HEK293 (cell line): ENCODE data around the gene IL12A.

Experiments
- CTCF ChIA-PET: fragments of 350-600 bp; formaldehyde crosslinking; extraction: SDS; loops from one replicate; lab custom pipeline; 2021; ENCODE audit warnings: antibody characterized with exemption; lab: Yijun Ruan, JAX
- POLR2A ChIA-PET: fragments of 300-600 bp; formaldehyde crosslinking; extraction: SDS; loops from one replicate; lab custom pipeline; 2020; ENCODE audit warnings: antibody characterized with exemption, inconsistent platforms; lab: Yijun Ruan, JAX
- H3K27ac ChIP-seq: fragments of 200-500 bp; sonication (Bioruptor generic); 2 replicates; pipeline ENCODE4 v1.5.1; 2014; ENCODE audit warnings: low read depth, low read length, control low read depth, inconsistent platforms; ENCODE audit errors: extremely low read depth
- H3K36me3 ChIP-seq, 2 experiments: fragments of 200-500 bp in 1 of 2; sonication (Bioruptor generic) in 1 of 2; 1 replicate in 1 of 2; 2 replicates in 1 of 2; pipeline ENCODE4 v1.5.1; 2014 to 2017; ENCODE audit warnings: inconsistent platforms in 2 of 2, low read length in 2 of 2; ENCODE audit not compliant: control insufficient read depth in 2 of 2, insufficient read depth in 1 of 2
- H3K4me1 ChIP-seq: fragments of 200-500 bp; sonication (Bioruptor generic); 2 replicates; pipeline ENCODE4 v1.5.1; 2014; ENCODE audit warnings: mild to moderate bottlenecking, low read length, inconsistent platforms; ENCODE audit not compliant: control insufficient read depth, insufficient read depth
- H3K4me3 ChIP-seq: 2 replicates; pipeline ENCODE4 v1.5.1; 2011; ENCODE audit warnings: low read depth, mild to moderate bottlenecking, control low read depth, low read length, moderate library complexity
- H3K9me3 ChIP-seq: fragments of 200-500 bp; sonication (Bioruptor generic); 2 replicates; pipeline ENCODE4 v1.5.1; 2014; ENCODE audit warnings: low read depth, low read length, inconsistent platforms; ENCODE audit not compliant: control insufficient read depth, insufficient read depth
- GLIS1 ChIP-seq: fragments of 450-650 bp; formaldehyde crosslinking; IDR thresholded peaks from 2 replicates; pipeline ENCODE4 v1.5.1; 2016; ENCODE audit warnings: missing biosample characterization, missing genetic modification characterization
- IKZF3 ChIP-seq: fragments of 450-650 bp; IDR thresholded peaks from 2 replicates; pipeline ENCODE4 v1.5.0; 2018; ENCODE audit warnings: missing biosample characterization, mild to moderate bottlenecking, missing genetic modification characterization, moderate library complexity
- KLF10 ChIP-seq: fragments of 450-650 bp; IDR thresholded peaks from 2 replicates; pipeline ENCODE4 v1.5.1; 2018; ENCODE audit warnings: missing biosample characterization, mild to moderate bottlenecking, missing genetic modification characterization
- KLF7 ChIP-seq: fragments of 450-650 bp; formaldehyde crosslinking; IDR thresholded peaks from 2 replicates; pipeline ENCODE4 v1.5.1; 2016; ENCODE audit warnings: missing biosample characterization, missing genetic modification characterization, borderline replicate concordance
- OSR2 ChIP-seq: fragments of 450-650 bp; formaldehyde crosslinking; IDR thresholded peaks from 2 replicates; pipeline ENCODE4 v1.5.1; 2016; ENCODE audit warnings: missing biosample characterization, missing genetic modification characterization
- RBAK ChIP-seq: fragments of 450-650 bp; formaldehyde crosslinking; IDR thresholded peaks from 2 replicates; pipeline ENCODE4 v1.5.1; 2016; ENCODE audit warnings: missing biosample characterization, missing genetic modification characterization
- REPIN1 ChIP-seq: fragments of 450-650 bp; formaldehyde crosslinking; IDR thresholded peaks from 2 replicates; pipeline ENCODE4 v1.5.1; 2017; ENCODE audit warnings: missing biosample characterization, missing genetic modification characterization, low read depth
- SETDB1 ChIP-seq: IDR thresholded peaks from one replicate; pipeline ENCODE4 v1.6.1; 2017; ENCODE audit warnings: mild to moderate bottlenecking, low read length, moderate library complexity, mixed read lengths; ENCODE audit not compliant: insufficient read length
- ZBTB10 ChIP-seq: fragments of 450-650 bp; formaldehyde crosslinking; IDR thresholded peaks from 2 replicates; pipeline ENCODE4 v1.5.1; 2016; ENCODE audit warnings: missing biosample characterization, missing genetic modification characterization
- ZBTB17 ChIP-seq: fragments of 450-650 bp; formaldehyde crosslinking; IDR thresholded peaks from 2 replicates; pipeline ENCODE4 v1.5.1; 2016; ENCODE audit warnings: missing biosample characterization, missing genetic modification characterization
- ZBTB26 ChIP-seq: fragments of 450-650 bp; formaldehyde crosslinking; optimal IDR thresholded peaks from 2 replicates; pipeline ENCODE3; 2016; ENCODE audit warnings: missing biosample characterization, mild to moderate bottlenecking, missing genetic modification characterization
- ZBTB48 ChIP-seq: fragments of 450-650 bp; formaldehyde crosslinking; IDR thresholded peaks from 2 replicates; pipeline ENCODE4 v1.5.1; 2016; ENCODE audit warnings: missing biosample characterization, missing genetic modification characterization
- ZNF138 ChIP-seq: fragments of 450-650 bp; formaldehyde crosslinking; IDR thresholded peaks from 2 replicates; pipeline ENCODE4 v1.5.1; 2016; ENCODE audit warnings: missing biosample characterization, missing genetic modification characterization, borderline replicate concordance
- ZNF24 ChIP-seq: fragments of 450-650 bp; formaldehyde crosslinking; IDR thresholded peaks from 2 replicates; pipeline ENCODE4 v1.5.1; 2016; ENCODE audit warnings: missing biosample characterization, missing genetic modification characterization
- ZNF266 ChIP-seq: fragments of 450-650 bp; formaldehyde crosslinking; IDR thresholded peaks from 2 replicates; pipeline ENCODE4 v1.5.1; 2016; ENCODE audit warnings: missing biosample characterization, missing genetic modification characterization, low read depth
- ZNF366 ChIP-seq: fragments of 450-650 bp; formaldehyde crosslinking; conservative IDR thresholded peaks from 2 replicates; pipeline ENCODE4 v1.5.1; 2016; ENCODE audit warnings: missing biosample characterization, missing genetic modification characterization
- ZNF510 ChIP-seq: fragments of 450-650 bp; formaldehyde crosslinking; IDR thresholded peaks from 2 replicates; pipeline ENCODE4 v1.5.1; 2018; ENCODE audit warnings: mild to moderate bottlenecking, missing genetic modification characterization, missing biosample characterization; ENCODE audit not compliant: insufficient replicate concordance
- ZNF530 ChIP-seq: fragments of 450-650 bp; formaldehyde crosslinking; IDR thresholded peaks from 2 replicates; pipeline ENCODE4 v1.5.1; 2016; ENCODE audit warnings: low read depth, missing biosample characterization, missing genetic modification characterization
- ZNF624 ChIP-seq: fragments of 450-650 bp; formaldehyde crosslinking; IDR thresholded peaks from 2 replicates; pipeline ENCODE4 v1.5.1; 2017; ENCODE audit warnings: missing biosample characterization, missing genetic modification characterization
- ZNF701 ChIP-seq: fragments of 450-650 bp; formaldehyde crosslinking; IDR thresholded peaks from 2 replicates; pipeline ENCODE4 v1.5.1; 2016; ENCODE audit warnings: missing biosample characterization, missing genetic modification characterization
- ZNF830 ChIP-seq: fragments of 450-650 bp; IDR thresholded peaks from 2 replicates; pipeline ENCODE4 v1.5.0; 2018; ENCODE audit warnings: missing biosample characterization, missing genetic modification characterization, low read depth, mild to moderate bottlenecking, moderate library complexity

Gene IL12A

GRCh38 chr3:159994182-159994581 lies 5.5 kb downstream of the IL12A start (continued):
- TF ChIP-seq ZBTB17 (tag by site-specific recombination): no peak
- TF ChIP-seq ZBTB48 (tag by site-specific recombination): no peak
- TF ChIP-seq ZBTB26 (tag by site-specific recombination): no peak
- TF ChIP-seq RBAK: no peak
- TF ChIP-seq ZNF830: no peak
- no peak for TF ChIP-seq ZNF24 (tag by site-specific recombination)
- TF ChIP-seq ZNF510 (tag by site-specific recombination): no peak
- no peak for TF ChIP-seq OSR2 (tag by site-specific recombination)

- peaks cover 0 to 9% of the 10 kb centered on the region in 2 experiments; a peak in 1 of 3 replicates for H3K36me3 ChIP-seq
- H3K9me3 ChIP-seq: no peaks in the 10 kb centered on the region
- ChIA-PET POLR2A (no interaction called here), CTCF (interaction anchor here (0.7 to 0.9 kb wide), 2 partner anchors 110 to 586 kb away, joined by 3 to 4 read pairs; no protein-coding TSS in a partner anchor)
- no peak overlapping the region for H3K4me3 ChIP-seq
- TF ChIP-seq ZNF366 (no peak), ZNF530 (tag by site-specific recombination) (no peak), REPIN1 (no peak), ZBTB10 (tag by site-specific recombination) (no peak), IKZF3 (no peak)
- no peak overlapping the region for H3K27ac ChIP-seq
- H3K4me1 ChIP-seq: no peaks in the 10 kb centered on the region
Observed at GRCh38 chr3:159995091-159995490, 6.5 kb downstream of the IL12A start.

GRCh38 chr3:159996018-159996417 lies 7.4 kb downstream of the IL12A start:
- Histone ChIP-seq H3K36me3 (peaks cover 0 to 9% of the 10 kb centered on the region in 2 experiments; a peak in 1 of 3 replicates), H3K9me3 (no peaks in the 10 kb centered on the region), H3K4me3 (no peak overlapping the region), H3K27ac (no peak overlapping the region), H3K4me1 (no peaks in the 10 kb centered on the region)
- TF ChIP-seq ZNF624 (tag by site-specific recombination) (no peak), ZNF701 (tag by site-specific recombination) (no peak), KLF10 (tag by site-specific recombination) (no peak), SETDB1 (no peak), ZNF138 (tag by site-specific recombination) (no peak), KLF7 (tag by site-specific recombination) (no peak), ZNF266 (tag by site-specific recombination) (no peak), GLIS1 (no peak)
- ChIA-PET CTCF (no interaction called here), POLR2A (no interaction called here)
